K562 (cell line): ENCODE results near the gene NECAP2. TPM values are rescaled to one million over a fixed set of nuclear protein-coding genes. Genes with fewer than 3 reads are reported as not detected.
A peak's percentile ranks its signal among the peaks of the same experiment; 100 is the strongest.
"Not testable (repeated sequence)": the region's sequence is repeated elsewhere in the genome, so short reads cannot be mapped to it uniquely, and the experiment has no call there.

ENCODE experiments used
- ATAC-seq: fragments of 200-7000 bp; cut with Tn5 transposase; 3 replicates; pipeline ENCODE4 v1.9.1; 2020; ENCODE audit warnings: moderate library complexity
- BruUV-seq: library from RNA; stranded (reverse); fragments of 400-500 nt; replicated peaks from 2 replicates; lab custom pipeline; 2021; lab: Mats Ljungman, UMichigan
- CTCF ChIA-PET: fragments of 300-600 bp; formaldehyde crosslinking; extraction: SDS; loops from one replicate; lab custom pipeline; 2021; ENCODE audit warnings: low intra/inter-chr PET ratio; lab: Yijun Ruan, JAX
- POLR2A ChIA-PET: fragments of 300-600, 350-650 bp; sonication (Branson Sonifier 250); formaldehyde crosslinking; extraction: SDS; loops from one replicate; lab custom pipeline; 2021; ENCODE audit warnings: antibody characterized with exemption, inconsistent platforms; lab: Yijun Ruan, JAX
- DNase-seq, 4 experiments: peaks; one replicate each; pipeline versions ENCODE4 v3.0.0 to v3.0.0-alpha.2; 2011 to 2018; ENCODE audit warnings: low spot score in 3 of 4, mixed read lengths in 3 of 4; ENCODE audit errors: extremely low read depth in 1 of 4
- FAIRE-seq: peaks from 2 replicates; lab custom pipeline; 2011; peaks lifted over from hg19 to GRCh38; lab: Jason Lieb, UNC
- H2AFZ ChIP-seq: 2 replicates; pipeline ENCODE4 v1.6.0; 2011; ENCODE audit warnings: low read depth, low read length, control low read depth, inconsistent platforms
- H3K27ac ChIP-seq: fragments of 200-600 bp; 3 replicates; pipeline ENCODE4 v1.8.0; 2011; ENCODE audit warnings: low read depth, mild to moderate bottlenecking, control low read depth, inconsistent platforms, low read length, moderate library complexity, mixed read lengths; ENCODE audit errors: extremely low read depth
- H3K27me3 ChIP-seq, 2 experiments: fragments of 300-600 bp in 1 of 2; 2 replicates in 1 of 2; 3 replicates in 1 of 2; pipeline versions ENCODE4 v1.6.0 to v1.8.0; 2011; ENCODE audit warnings: inconsistent platforms in 2 of 2, low read length in 2 of 2, mild to moderate bottlenecking in 1 of 2, mixed read lengths in 1 of 2, moderate library complexity in 1 of 2; ENCODE audit not compliant: control insufficient read depth in 2 of 2, insufficient read depth in 2 of 2
- H3K36me3 ChIP-seq: fragments of 300-600 bp; 3 replicates; pipeline ENCODE4 v1.8.0; 2011; ENCODE audit warnings: mild to moderate bottlenecking, low read length, inconsistent platforms; ENCODE audit not compliant: control insufficient read depth, insufficient read depth
- H3K4me1 ChIP-seq, 2 experiments: fragments of 200-600 bp in 1 of 2; replicated peaks in 1 of 2; 2 replicates in 1 of 2; 3 replicates in 1 of 2; pipeline versions ENCODE4 v1.5.1 to v1.8.0; 2011; ENCODE audit warnings: inconsistent platforms in 2 of 2, low read length in 2 of 2, mild to moderate bottlenecking in 1 of 2, mixed read lengths in 1 of 2, moderate library complexity in 1 of 2; ENCODE audit not compliant: control insufficient read depth in 2 of 2, insufficient read depth in 2 of 2
- H3K4me2 ChIP-seq: 2 replicates; pipeline ENCODE4 v1.6.1; 2011; ENCODE audit warnings: low read length, control low read depth, inconsistent platforms, mixed read lengths; ENCODE audit not compliant: insufficient read depth
- H3K4me3 ChIP-seq: fragments of 200-600 bp; sonication (generic), shearing (Covaris generic); 2 replicates; pipeline ENCODE4 v1.5.1; 2016; ENCODE audit warnings: control low read depth, inconsistent platforms
- H3K79me2 ChIP-seq: fragments of 200-600 bp; 3 replicates; pipeline ENCODE4 v1.8.0; 2011; ENCODE audit warnings: low read length, inconsistent platforms; ENCODE audit not compliant: control insufficient read depth, insufficient read depth
- H3K9ac ChIP-seq, 2 experiments: 2 replicates each; pipeline versions ENCODE4 v1.6.0 to v1.6.1; 2011; ENCODE audit warnings: low read depth in 2 of 2, low read length in 2 of 2, control low read depth in 1 of 2, inconsistent platforms in 1 of 2, mild to moderate bottlenecking in 1 of 2, mixed read lengths in 1 of 2; ENCODE audit not compliant: insufficient read depth in 1 of 2
- H3K9me1 ChIP-seq: one replicate; pipeline ENCODE4 v1.6.0; 2011; ENCODE audit warnings: inconsistent platforms, mild to moderate bottlenecking, low read length, moderate library complexity; ENCODE audit not compliant: control insufficient read depth, insufficient read depth
- H3K9me3 ChIP-seq: replicated peaks from 2 replicates; pipeline ENCODE4 v1.5.1; 2011; ENCODE audit warnings: low read depth, low read length, inconsistent platforms; ENCODE audit not compliant: control insufficient read depth, insufficient read depth
- H4K20me1 ChIP-seq: replicated peaks from 2 replicates; pipeline ENCODE4 v1.6.1; 2011; ENCODE audit warnings: low read length, inconsistent platforms, mixed read lengths; ENCODE audit not compliant: control insufficient read depth, insufficient read depth
- BCOR ChIP-seq: fragments of 450-650 bp; IDR thresholded peaks from 2 replicates; pipeline ENCODE4 v1.6.1; 2016
- CTCF ChIP-seq, 3 experiments: IDR thresholded peaks in 2 of 3; conservative IDR thresholded peaks in 1 of 3; 2 replicates each; pipeline ENCODE4 v1.5.1; 2011 to 2012; ENCODE audit warnings: low read length in 3 of 3, mild to moderate bottlenecking in 3 of 3, control low read depth in 2 of 3, improper control_type of control experiment in 1 of 3, inconsistent platforms in 1 of 3, low read depth in 1 of 3, mixed read lengths in 1 of 3, moderate library complexity in 1 of 3; ENCODE audit not compliant: insufficient read depth in 2 of 3
- KDM1A ChIP-seq, 2 experiments: fragments of 450-650 bp; IDR thresholded peaks; 2 replicates each; pipeline ENCODE4 v1.6.1; 2016; ENCODE audit warnings: mild to moderate bottlenecking in 2 of 2
- PHF21A ChIP-seq: fragments of 450-650 bp; IDR thresholded peaks from 2 replicates; pipeline ENCODE4 v1.6.1; 2017; ENCODE audit warnings: low read depth, borderline replicate concordance
- RAD21 ChIP-seq, 2 experiments: fragments of 250-450 bp in 1 of 2; fragments of 450-650 bp in 1 of 2; sonication (Bioruptor Pico) in 1 of 2; formaldehyde crosslinking in 1 of 2; IDR thresholded peaks in 1 of 2; conservative IDR thresholded peaks in 1 of 2; 2 replicates each; pipeline versions ENCODE4 v1.4.0 to v1.8.0; 2020 to 2022; ENCODE audit warnings: mild to moderate bottlenecking in 2 of 2, moderate library complexity in 1 of 2
- RBM25 ChIP-seq: fragments of 200-400 bp; formaldehyde crosslinking; IDR thresholded peaks from 2 replicates; pipeline ENCODE4 v1.6.1; 2018; ENCODE audit warnings: low read length, low read depth, moderate library complexity; ENCODE audit not compliant: severe bottlenecking
- SMARCA5 ChIP-seq: fragments of 450-650 bp; IDR thresholded peaks from 2 replicates; pipeline ENCODE4 v1.6.1; 2016
- ZNF121 ChIP-seq: sonication (generic); formaldehyde crosslinking; conservative IDR thresholded peaks from 2 replicates; pipeline ENCODE4 v1.8.0; 2022; ENCODE audit warnings: missing genetic modification reagents
- ZNF740 ChIP-seq, 3 experiments: fragments of 200-800 bp in 1 of 3; sonication (Bioruptor generic) in 1 of 3; sonication (generic) in 1 of 3; formaldehyde crosslinking in 1 of 3; IDR thresholded peaks; 2 replicates each; pipeline versions ENCODE4 v1.6.1 to v1.8.0; 2016 to 2022; ENCODE audit warnings: mild to moderate bottlenecking in 2 of 3, missing compliant biosample characterization in 2 of 3, missing genetic modification characterization in 2 of 3, missing genetic modification reagents in 1 of 3
- WGBS: fragments of 100-300 bp; shearing (Covaris generic); methylation state at CpG from one replicate; pipeline ENCODE4 v1.1.6; 2016; ENCODE audit warnings: low coverage, mixed read lengths; ENCODE audit not compliant: insufficient coverage; ENCODE audit errors: missing lambda C conversion rate; 5-methylcytosine and 5-hydroxymethylcytosine counted together
- in situ Hi-C: fragments of 300-500 bp; cut with MboI; formaldehyde crosslinking; loops from 4 replicates; pipeline ENCODE4 v1.15.0; 2018; ENCODE audit warnings: inconsistent platforms, mixed read lengths
- intact Hi-C: fragments of 100-400 bp; cut with micrococcal nuclease; formaldehyde crosslinking; loops from 2 replicates; pipeline ENCODE4 v1.14.2; 2022
- polyA plus RNA-seq, 8 experiments: library from polyadenylated mRNA; depleted of rRNA in 4 of 8; stranded (reverse) in 5 of 8; unstranded in 3 of 8; fragments of >200 nt; fragmentation: Nextera tagmentation in 2 of 8; fragmentation: Illumina TruSeq in 1 of 8; extraction: Ambion mirVana in 2 of 8; extraction: Trizol in 1 of 8; gene quantifications; 2 replicates each; pipeline versions ENCODE4 v1.2.1 to v1.2.3, GENCODE V29; 2011 to 2014; ENCODE audit warnings: inconsistent platforms in 1 of 8, missing spikeins in 1 of 8
- total RNA-seq, 7 experiments: library from RNA; depleted of rRNA in 6 of 7; stranded (reverse); fragments of >200 nt in 6 of 7; fragmentation: Illumina TruSeq in 2 of 7; extraction: Trizol in 2 of 7; gene quantifications; 2 replicates each; pipeline versions ENCODE4 v1.2.1 to v1.2.3, GENCODE V29; 2011 to 2021; ENCODE audit warnings: low replicate concordance in 1 of 7

Gene NECAP2
- total and polyA plus RNA-seq, 9 of the 15 experiments (the other 6 are each of a cell fraction or from before 2014, with no cell fraction given) = 22.7 to 107 (median 79.2) TPM

- H3K36me3 ChIP-seq, CTCF ChIA-PET, H3K27ac ChIP-seq, POLR2A ChIA-PET, H2AFZ ChIP-seq, H3K9ac ChIP-seq, in situ Hi-C loops, ATAC-seq, H3K9me1 ChIP-seq, FAIRE-seq, BruUV-seq, H3K4me2 ChIP-seq, H4K20me1 ChIP-seq, intact Hi-C loops, H3K27me3 ChIP-seq, H3K79me2 ChIP-seq, H3K9me3 ChIP-seq, DNase-seq, H3K4me3 ChIP-seq: not testable (repeated sequence)
- H3K4me1 ChIP-seq = peaks cover 3 to 19% of the 10 kb centered on the region in 2 experiments; a peak in 2 of 5 replicates
- TF ChIP-seq SMARCA5 = peak; percentile 34; the same call in 1 of the 2 replicates
- peak in 1 of 2 experiments; percentile 29; a peak in 1 of 4 replicates for TF ChIP-seq KDM1A (IDR thresholded peaks at IDR 0.05)
- TF ChIP-seq RBM25 = peak; percentile 63
- peak; percentile 72; the same call in 1 of the 2 replicates for TF ChIP-seq BCOR
- WGBS = 57% methylated on average over 9 of the region's 9 CpGs
Observed at GRCh38 chr1:16493731-16494130, 53.2 kb downstream of the NECAP2 start.

GRCh38 chr1:16497474-16497904 lies 57.0 kb downstream of the NECAP2 start:
- POLR2A ChIA-PET = interaction anchor here (0.6 kb wide), 1 partner anchor 20 kb away, joined by 3 read pairs; no protein-coding TSS in a partner anchor
- FAIRE-seq; H3K9me1 ChIP-seq; H3K9ac ChIP-seq; H3K4me3 ChIP-seq; H2AFZ ChIP-seq; H3K4me2 ChIP-seq; CTCF ChIA-PET; H3K36me3 ChIP-seq; in situ Hi-C loops; H3K27me3 ChIP-seq; H4K20me1 ChIP-seq; H3K79me2 ChIP-seq; H3K27ac ChIP-seq; ATAC-seq; H3K9me3 ChIP-seq; TF ChIP-seq ZNF740 (tag; IDR thresholded peaks at IDR 0.05): not testable (repeated sequence)
- WGBS = 44% methylated on average over 5 of the region's 5 CpGs
- H3K4me1 ChIP-seq = peaks cover 3 to 24% of the 10 kb centered on the region in 2 experiments; a peak in 3 of 5 replicates
- peak in 3 of 4 experiments; percentile 24 to 52 (median 25) for DNase-seq
- BruUV-seq = TSS peak; percentile 31
- intact Hi-C loops = loop anchor here (2.0 to 5.0 kb wide), 2 partner anchors 57 to 130 kb away; partner anchors contain the start of genes NECAP2 and SZRD1
- TF ChIP-seq KDM1A (IDR thresholded peaks at IDR 0.05) (peak; percentile 29 to 71; a peak in 2 of 4 replicates), RBM25 (peak; percentile 1), RAD21 (CRISPR knock-in tag; conservative IDR thresholded peaks at IDR 0.05 in 1 of 2, IDR thresholded peaks at IDR 0.05 in 1 of 2) (peak in 1 of 2 experiments; percentile 39; a peak in 1 of 4 replicates), ZNF121 (CRISPR knock-in tag) (peak; percentile 98), PHF21A (peak; percentile 87; the same call in 1 of the 2 replicates), CTCF (IDR thresholded peaks at IDR 0.05 in 2 of 3, conservative IDR thresholded peaks at IDR 0.05 in 1 of 3; ENCODE audit: insufficient read depth in 2 of 3, low read depth in 1 of 3, low read length in 3 of 3) (peak; percentile 30 to 49 (median 36); a peak in 4 of 6 replicates), ZNF740 (CRISPR knock-in tag; IDR thresholded peaks at IDR 0.05) (0 out of 2 replicates have a peak, but pooled peaks have one; percentile 38)
